HCT116 (cell line): ENCODE results near the gene FAM234B. TPM values are rescaled to one million over a fixed set of nuclear protein-coding genes. Genes with fewer than 3 reads are reported as not detected.

ENCODE experiments used
- ATAC-seq: fragments of 200-7000 bp; cut with Tn5 transposase; 2 replicates; pipeline ENCODE4 v1.9.1; 2020; ENCODE audit warnings: mild to moderate bottlenecking, moderate library complexity
- BruUV-seq: library from RNA; stranded (reverse); fragments of 400-500 nt; replicated peaks from 2 replicates; lab custom pipeline; 2021; lab: Mats Ljungman, UMichigan
- CTCF ChIA-PET: fragments of 300-600 bp; sonication (Branson Sonifier 250); formaldehyde crosslinking; loops from one replicate; lab custom pipeline; 2021; ENCODE audit warnings: antibody characterized with exemption; lab: Charles Lee
- POLR2A ChIA-PET: fragments of 300-600, 350-600 bp; sonication (Branson Sonifier 250); formaldehyde crosslinking; loops from one replicate; lab custom pipeline; 2021; ENCODE audit warnings: antibody characterized with exemption; lab: Charles Lee
- RAD21 ChIA-PET, 2 experiments: fragments of 300-600 bp; sonication (Branson Sonifier 250); formaldehyde crosslinking; loops; one replicate each; lab custom pipeline; 2023; ENCODE audit warnings: low total read pairs in 2 of 2; ENCODE audit not compliant: uncharacterized antibody in 2 of 2, unreplicated experiment in 2 of 2, low non-redundant PET in 1 of 2; lab: Charles Lee
- DNase-seq: peaks from one replicate; pipeline ENCODE4 v3.0.0-alpha.2; 2010; ENCODE audit warnings: low read depth, low spot score
- H2AFZ ChIP-seq: fragments of 200-600 bp; shearing (Covaris generic), sonication (generic); 2 replicates; pipeline ENCODE4 v1.6.1; 2017; ENCODE audit warnings: low read depth, mixed run types, mixed read lengths, antibody characterized with exemption, low read length; ENCODE audit not compliant: poor library complexity, severe bottlenecking
- H3K27ac ChIP-seq: 2 replicates; pipeline ENCODE4 v1.5.1; 2012; ENCODE audit warnings: low read depth, low read length
- H3K27me3 ChIP-seq: fragments of 200-600 bp; sonication (generic); 2 replicates; pipeline ENCODE4 v1.6.1; 2016; ENCODE audit warnings: mixed run types, low read length, mixed read lengths; ENCODE audit not compliant: insufficient read depth
- H3K36me3 ChIP-seq, 2 experiments: fragments of 200-500 bp in 1 of 2; fragments of 200-600 bp in 1 of 2; sonication (Bioruptor generic) in 1 of 2; sonication (generic) in 1 of 2; 2 replicates each; pipeline versions ENCODE4 v1.5.1 to v1.6.1; 2014 to 2016; ENCODE audit warnings: low read length in 2 of 2, inconsistent platforms in 1 of 2, mixed read lengths in 1 of 2, mixed run types in 1 of 2; ENCODE audit not compliant: insufficient read depth in 2 of 2, control insufficient read depth in 1 of 2
- H3K4me1 ChIP-seq, 2 experiments: fragments of 200-600 bp in 1 of 2; sonication (generic) in 1 of 2; 2 replicates each; pipeline versions ENCODE4 v1.5.1 to v1.6.1; 2012 to 2017; ENCODE audit warnings: low read length in 2 of 2, inconsistent platforms in 1 of 2, mild to moderate bottlenecking in 1 of 2, mixed read lengths in 1 of 2, mixed run types in 1 of 2, moderate library complexity in 1 of 2; ENCODE audit not compliant: insufficient read depth in 2 of 2, control insufficient read depth in 1 of 2
- H3K4me2 ChIP-seq: fragments of 200-600 bp; sonication (generic); 2 replicates; pipeline ENCODE4 v1.6.1; 2017; ENCODE audit warnings: mixed run types, low read length, mixed read lengths
- H3K4me3 ChIP-seq, 2 experiments: fragments of 200-600 bp in 1 of 2; sonication (generic) in 1 of 2; replicated peaks in 1 of 2; 2 replicates each; pipeline ENCODE4 v1.5.1; 2011 to 2016; ENCODE audit warnings: low read length in 2 of 2, control low read depth in 1 of 2, low read depth in 1 of 2, mild to moderate bottlenecking in 1 of 2, mixed read lengths in 1 of 2, mixed run types in 1 of 2
- H3K79me2 ChIP-seq: fragments of 200-600 bp; sonication (generic); 2 replicates; pipeline ENCODE4 v1.6.1; 2017; ENCODE audit warnings: mild to moderate bottlenecking, mixed run types, low read length, moderate library complexity, mixed read lengths; ENCODE audit not compliant: insufficient read depth
- H3K9ac ChIP-seq: fragments of 200-600 bp; sonication (generic); 2 replicates; pipeline ENCODE4 v1.6.1; 2016; ENCODE audit warnings: low read length, mixed read lengths
- H3K9me2 ChIP-seq: fragments of 200-600 bp; sonication (generic), shearing (Covaris generic); 2 replicates; pipeline ENCODE4 v1.6.1; 2017; ENCODE audit warnings: mixed run types, mild to moderate bottlenecking, moderate library complexity; ENCODE audit not compliant: insufficient read depth
- H3K9me3 ChIP-seq, 2 experiments: fragments of 200-500 bp in 1 of 2; fragments of 200-600 bp in 1 of 2; sonication (Bioruptor generic) in 1 of 2; sonication (generic) in 1 of 2; 2 replicates each; pipeline ENCODE4 v1.6.1; 2014 to 2017; ENCODE audit warnings: low read length in 2 of 2, mixed read lengths in 2 of 2, inconsistent platforms in 1 of 2, low read depth in 1 of 2, mild to moderate bottlenecking in 1 of 2, mixed run types in 1 of 2, moderate library complexity in 1 of 2; ENCODE audit not compliant: control insufficient read depth in 1 of 2, insufficient read depth in 1 of 2
- H4K20me1 ChIP-seq: fragments of 200-600 bp; sonication (generic), shearing (Covaris generic); 2 replicates; pipeline ENCODE4 v1.6.1; 2017; ENCODE audit warnings: mixed run types, mild to moderate bottlenecking, moderate library complexity; ENCODE audit not compliant: insufficient read depth
- CBX3 ChIP-seq: IDR thresholded peaks from 2 replicates; pipeline ENCODE4 v1.6.1; 2012; ENCODE audit warnings: low read depth
- CEBPB ChIP-seq: IDR thresholded peaks from 2 replicates; pipeline ENCODE4 v1.6.1; 2012; ENCODE audit warnings: low read depth
- EGR1 ChIP-seq: IDR thresholded peaks from 2 replicates; pipeline ENCODE4 v1.6.1; 2012; ENCODE audit warnings: low read depth
- EZH2 ChIP-seq: fragments of 200-600 bp; sonication (generic); IDR thresholded peaks from 2 replicates; pipeline ENCODE4 v1.6.1; 2017; ENCODE audit warnings: antibody characterized with exemption, mixed run types
- EZH2phosphoT487 ChIP-seq: fragments of 200-600 bp; IDR thresholded peaks from 2 replicates; pipeline ENCODE4 v1.6.1; 2018; ENCODE audit warnings: antibody characterized with exemption, borderline replicate concordance
- POLR2A ChIP-seq: IDR thresholded peaks from 2 replicates; pipeline ENCODE4 v1.7.0; 2011; ENCODE audit warnings: borderline replicate concordance; ENCODE audit not compliant: insufficient read depth, insufficient read length; ENCODE audit errors: extremely low read depth
- POLR2AphosphoS5 ChIP-seq: IDR thresholded peaks from 2 replicates; pipeline ENCODE4 v1.6.1; 2011; ENCODE audit warnings: mild to moderate bottlenecking, low read depth, low read length, moderate library complexity
- REST ChIP-seq: IDR thresholded peaks from 2 replicates; pipeline ENCODE4 v1.6.1; 2012; ENCODE audit warnings: low read depth
- SIN3A ChIP-seq: IDR thresholded peaks from 2 replicates; pipeline ENCODE4 v1.6.1; 2012; ENCODE audit warnings: low read depth
- YY1 ChIP-seq: IDR thresholded peaks from 2 replicates; pipeline ENCODE4 v1.6.1; 2011; ENCODE audit warnings: low read length, low read depth, moderate library complexity, mild to moderate bottlenecking; ENCODE audit not compliant: insufficient replicate concordance; ENCODE audit errors: extremely low read depth
- intact Hi-C: fragments of 100-400 bp; cut with micrococcal nuclease; formaldehyde crosslinking; loops from 2 replicates; pipeline ENCODE4 v1.10.0; 2022
- total RNA-seq: library from RNA; stranded (reverse); gene quantifications from one replicate; pipeline ENCODE4 v1.2.1, GENCODE V29; 2021; ENCODE audit not compliant: unreplicated experiment

The FAM234B gene
- total RNA-seq, 1 experiment from 2014 or later, result 15.9 TPM

DNA sequence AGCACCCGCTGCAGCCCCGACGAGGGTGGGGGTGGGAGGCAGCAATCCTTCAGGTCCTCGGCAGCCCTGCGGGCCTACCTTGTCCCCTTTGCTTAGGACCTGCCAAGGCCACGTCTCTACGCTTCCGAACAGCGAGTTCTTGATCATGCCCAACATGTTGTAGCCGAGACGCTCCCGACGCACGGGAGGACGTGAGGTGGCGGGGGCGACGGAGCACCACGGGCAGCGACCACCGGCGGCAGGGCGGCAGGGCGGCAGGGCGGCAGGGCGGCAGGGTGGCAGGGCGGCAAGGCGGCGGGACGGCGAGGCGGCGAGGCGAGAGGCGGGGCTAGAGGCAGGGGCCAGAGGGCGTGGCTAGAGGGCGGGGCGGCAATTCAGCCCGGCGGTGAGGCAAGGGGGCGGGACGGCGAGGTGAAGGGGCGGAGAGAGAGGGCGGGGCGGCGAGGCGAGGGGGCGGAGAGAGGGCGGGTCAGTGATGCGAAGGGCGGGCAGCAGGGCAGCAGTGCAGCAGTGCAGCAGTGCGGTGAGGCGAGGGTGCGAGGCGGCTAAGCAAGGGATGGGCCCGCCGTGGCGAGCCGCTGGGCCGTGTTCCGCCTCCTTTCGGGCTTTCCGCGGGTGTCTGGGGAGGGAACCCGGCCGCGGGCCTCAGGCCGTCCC is 44.1 kb upstream of the FAM234B start, which contains the start of gene HEBP1 (continued):
- no peak for TF ChIP-seq REST
- no peak for TF ChIP-seq POLR2A
- TF ChIP-seq EGR1, result no peak
- no peak for TF ChIP-seq EZH2phosphoT487

GRCh38 chr12:13000616-13000924 is 43.6 kb upstream of the FAM234B start:
- intact Hi-C loops, result loop anchor here (5.0 kb wide), 2 partner anchors 97 to 207 kb away; no protein-coding TSS in a partner anchor
- ATAC-seq (peak; percentile 59), DNase-seq (peak; percentile 7)
- peak overlapping the region; percentile 55 for H3K27ac ChIP-seq
- CTCF ChIA-PET, result no interaction called here
- RAD21 ChIA-PET, result no interaction called here
- no peaks in the 10 kb centered on the region for H3K9me2 ChIP-seq
- H3K9me3 ChIP-seq, result no peaks in the 10 kb centered on the region
- TSS peak; percentile 89 for BruUV-seq
- no peak for TF ChIP-seq POLR2AphosphoS5
- TF ChIP-seq SIN3A, result no peak
- TF ChIP-seq CEBPB, result no peak
- no peak for TF ChIP-seq YY1
- no peak for TF ChIP-seq EZH2
- no peak for TF ChIP-seq CBX3
- H3K4me1 ChIP-seq, result peaks cover 4 to 20% of the 10 kb centered on the region in 2 experiments
- H3K36me3 ChIP-seq, result 0 out of 4 replicates have a peak, but pooled peaks cover 0 to 2% of the 10 kb centered on the region in 2 experiments
- peak overlapping the region; percentile 71 to 72 for H3K4me3 ChIP-seq
- H3K79me2 ChIP-seq, result peaks cover 25% of the 10 kb centered on the region
- peak overlapping the region; percentile 88 for H3K4me2 ChIP-seq
- peak overlapping the region; percentile 59 for H2AFZ ChIP-seq
- no peaks in the 10 kb centered on the region for H3K27me3 ChIP-seq
- peak overlapping the region; percentile 77 for H3K9ac ChIP-seq
- no peaks in the 10 kb centered on the region for H4K20me1 ChIP-seq
- POLR2A ChIA-PET, result no interaction called here
